ENCODE data around the gene GMDS. TPM values are rescaled to one million over a fixed set of nuclear protein-coding genes. Genes with fewer than 3 reads are reported as not detected.

GMDS gene
- total RNA-seq, 1 experiment from 2014 or later, result 23.6 TPM

DNA sequence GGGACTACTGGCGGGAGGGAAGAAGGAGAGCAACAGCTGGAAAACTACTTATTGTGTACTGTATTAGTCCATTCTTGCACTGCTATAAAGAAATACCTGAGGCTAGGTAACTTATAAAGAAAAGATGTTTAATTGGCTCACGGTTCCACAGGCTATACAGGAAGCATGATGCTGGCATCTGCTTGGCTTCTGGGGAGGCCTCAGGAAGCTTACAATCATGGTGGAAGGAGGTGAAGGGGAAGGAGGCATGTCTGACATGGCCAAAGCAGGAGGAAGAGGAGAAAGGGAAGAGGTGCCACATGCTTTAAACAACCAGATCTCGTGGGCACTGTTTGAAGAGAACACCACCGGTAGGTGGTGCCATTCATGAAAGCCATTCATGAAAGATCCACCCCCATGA, 67.3 kb downstream of the GMDS start:
- no peak for DNase-seq (ENCODE audit: low spot score)

- no peak for DNase-seq (ENCODE audit: low spot score)
Measured at GRCh38 chr6:2175825-2176224, 69.6 kb downstream of the GMDS start.

DNA sequence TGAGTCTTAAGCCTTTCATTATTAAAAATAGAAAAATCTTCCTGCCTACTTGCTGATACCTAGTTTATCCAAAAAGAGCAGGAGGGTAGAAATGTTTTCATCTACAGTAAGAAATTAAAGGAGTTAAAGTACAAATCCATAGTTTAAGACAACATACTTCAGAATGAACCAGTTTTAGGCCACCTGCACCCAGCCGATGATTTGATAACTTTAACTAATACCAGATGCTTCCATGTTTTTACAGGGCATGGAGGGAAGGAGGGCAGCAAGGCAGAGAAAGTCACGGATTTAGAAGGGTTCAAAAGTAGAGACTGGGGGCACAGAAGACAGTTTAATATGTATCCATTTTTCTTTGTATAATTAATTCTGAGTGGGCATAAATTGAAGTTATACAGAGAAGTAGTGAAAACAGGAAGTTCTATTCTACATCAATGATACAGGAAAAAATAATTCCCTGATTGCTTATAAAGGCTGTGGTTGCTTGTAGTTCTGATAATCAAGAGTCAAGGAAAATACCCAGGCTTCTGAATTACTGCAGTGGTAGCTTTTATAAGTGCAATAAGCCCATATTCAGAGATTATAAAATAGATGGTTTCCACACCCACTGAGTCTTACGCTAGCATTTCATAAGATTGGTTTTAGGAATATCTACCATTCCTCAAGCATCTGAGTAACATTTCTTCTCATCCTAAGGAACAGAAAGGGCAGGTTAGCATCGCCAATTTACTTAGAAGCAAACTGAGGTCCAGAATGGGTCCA, 72.0 kb downstream of the GMDS start:
- DNase-seq (ENCODE audit: low spot score), result no peak

GRCh38 chr6:2171728-2172127, 73.7 kb downstream of the GMDS start:
- DNase-seq (ENCODE audit: low spot score), result no peak

DNA sequence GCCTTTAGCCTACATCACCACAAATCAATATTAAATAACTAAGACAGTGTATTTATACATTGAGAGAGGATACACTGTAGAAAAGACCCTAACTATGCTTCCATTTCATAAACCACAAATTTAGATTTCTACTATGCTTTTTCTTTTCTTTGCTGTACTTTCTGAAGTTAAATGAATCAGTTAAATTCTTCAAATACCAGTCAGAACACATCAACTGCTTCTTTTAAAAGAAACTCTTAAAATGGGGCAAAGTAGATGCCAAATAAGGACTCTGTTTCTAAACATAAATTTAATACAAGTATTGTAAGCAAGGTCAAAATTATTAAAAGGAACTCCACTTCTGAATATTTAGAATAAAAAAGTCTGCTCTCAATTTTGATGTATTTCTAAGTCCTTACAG, 76.9 kb downstream of the GMDS start:
- no peak for DNase-seq (ENCODE audit: low spot score)

GRCh38 chr6:2166717-2167116, 78.7 kb downstream of the GMDS start:
- DNase-seq (ENCODE audit: low spot score), result no peak

DNA sequence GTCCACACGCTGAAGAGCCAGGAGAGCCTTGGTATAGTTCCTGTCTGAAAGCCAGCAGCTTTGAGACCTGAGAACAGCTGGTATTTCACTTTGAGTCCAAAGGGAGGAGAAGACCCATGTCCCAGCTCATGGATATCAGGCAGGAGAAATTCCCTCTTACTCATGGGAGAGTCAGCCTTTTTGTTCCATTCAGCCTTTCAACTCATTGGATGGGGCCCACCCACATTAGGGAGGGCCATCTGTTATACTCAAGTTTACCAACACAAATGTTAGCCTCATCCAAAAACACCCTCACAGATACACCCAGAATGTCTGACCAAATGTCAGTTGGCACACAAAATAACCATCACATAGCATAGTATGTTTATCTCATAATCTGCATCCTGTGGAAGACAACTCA, 80.1 kb downstream of the GMDS start:
- no peak for DNase-seq (ENCODE audit: low spot score)

GRCh38 chr6:2164481-2164880, 80.9 kb downstream of the GMDS start:
- no peak for DNase-seq (ENCODE audit: low spot score)

DNA sequence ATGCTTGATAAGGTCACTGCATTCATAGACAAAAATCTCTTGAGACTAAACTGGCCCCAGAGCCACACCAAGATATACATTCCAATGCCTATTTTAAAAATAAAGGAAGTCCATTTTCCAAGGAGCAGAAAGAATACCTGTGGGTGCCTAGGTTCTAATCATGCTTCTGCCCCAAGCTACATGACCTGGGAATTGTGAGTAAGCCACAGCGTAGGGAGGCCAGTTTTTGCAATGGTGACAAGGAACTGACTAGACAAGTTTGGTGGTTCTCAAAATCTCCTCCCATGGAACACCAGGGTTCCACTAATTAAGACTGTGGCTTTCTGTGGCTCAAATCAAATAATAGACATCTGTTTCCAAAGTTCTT, 83.3 kb downstream of the GMDS start:
- no peak for DNase-seq (ENCODE audit: low spot score)

DNA sequence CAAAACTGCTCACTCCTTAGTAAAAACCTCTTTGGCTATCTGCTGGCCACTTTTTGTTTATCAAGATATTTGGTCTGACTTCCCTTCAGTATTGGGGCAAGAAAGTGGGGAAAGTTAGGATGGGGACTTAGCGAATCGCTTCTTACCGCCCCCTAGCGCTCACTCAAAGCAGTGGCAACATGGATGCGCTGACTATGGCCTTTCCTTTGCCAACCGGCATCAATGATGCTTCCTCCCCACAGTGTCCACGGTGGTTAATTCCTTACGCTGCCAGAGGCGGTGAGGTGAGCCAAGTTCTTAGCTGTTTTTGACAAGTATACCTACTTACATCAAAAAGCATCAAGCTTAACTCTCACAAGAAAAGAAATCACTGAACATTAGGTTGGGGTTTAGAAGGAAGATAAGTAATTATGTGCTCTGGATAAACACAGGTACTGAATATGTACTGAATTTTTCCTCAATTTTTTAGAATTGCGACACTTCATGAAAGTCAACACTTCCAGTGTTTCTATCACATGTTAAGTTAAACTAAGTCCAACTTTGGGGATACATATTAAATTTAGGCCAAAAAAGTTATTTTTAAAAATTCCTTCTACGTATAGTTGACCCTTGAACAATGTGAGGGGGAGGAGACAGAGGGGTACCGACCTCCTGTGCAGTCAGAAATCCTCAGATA, 86.7 kb downstream of the GMDS start:
- DNase-seq (ENCODE audit: low spot score), result peak; percentile 53

GRCh38 chr6:2157441-2158127, 87.8 kb downstream of the GMDS start:
- DNase-seq (ENCODE audit: low spot score), result peak; percentile 12

DNA sequence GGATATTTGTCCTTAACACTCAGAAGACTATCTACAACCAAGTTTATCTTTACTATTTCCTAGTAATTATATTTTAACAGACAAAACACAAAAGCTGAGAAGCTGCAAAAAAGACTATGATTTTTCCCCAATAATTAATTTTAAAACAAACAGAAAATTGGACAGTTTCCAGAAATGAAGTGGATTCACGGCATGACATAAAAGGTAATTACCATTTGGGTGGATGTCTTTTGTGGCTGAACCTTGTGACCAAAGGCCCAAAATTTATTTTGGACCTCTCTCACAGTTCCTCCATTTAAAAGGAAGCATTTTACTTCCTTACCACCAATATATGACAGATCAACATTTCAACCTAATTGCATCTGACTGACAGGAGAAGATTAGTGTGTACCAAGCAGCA, 90.2 kb downstream of the GMDS start:
- no peak for DNase-seq (ENCODE audit: low spot score)

GRCh38 chr6:2149361-2150006, 95.9 kb downstream of the GMDS start:
- DNase-seq (ENCODE audit: low spot score), result no peak

GRCh38 chr6:2148748-2149147, 96.7 kb downstream of the GMDS start:
- no peak for DNase-seq (ENCODE audit: low spot score)

GRCh38 chr6:2147766-2148448, 97.5 kb downstream of the GMDS start:
- no peak for DNase-seq (ENCODE audit: low spot score)

DNA sequence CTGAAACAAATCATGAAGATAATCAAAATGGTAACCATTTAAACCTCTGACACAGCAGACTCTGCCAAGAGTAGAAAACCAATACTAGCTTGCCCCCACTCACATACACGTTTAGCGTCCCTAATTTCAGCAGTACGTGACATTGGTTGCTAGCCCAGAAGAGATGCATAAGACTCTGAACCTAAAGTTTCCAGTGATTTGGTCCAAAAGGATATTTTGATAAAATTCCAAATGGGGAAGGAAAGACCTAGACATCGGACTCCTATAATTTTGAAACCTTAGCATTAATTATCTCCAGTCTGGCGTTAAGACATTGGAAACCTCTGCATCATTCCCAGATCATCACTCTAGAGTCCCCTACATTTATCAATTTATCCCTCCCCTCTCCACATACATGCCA, 98.1 kb downstream of the GMDS start:
- no peak for DNase-seq (ENCODE audit: low spot score)

DNA sequence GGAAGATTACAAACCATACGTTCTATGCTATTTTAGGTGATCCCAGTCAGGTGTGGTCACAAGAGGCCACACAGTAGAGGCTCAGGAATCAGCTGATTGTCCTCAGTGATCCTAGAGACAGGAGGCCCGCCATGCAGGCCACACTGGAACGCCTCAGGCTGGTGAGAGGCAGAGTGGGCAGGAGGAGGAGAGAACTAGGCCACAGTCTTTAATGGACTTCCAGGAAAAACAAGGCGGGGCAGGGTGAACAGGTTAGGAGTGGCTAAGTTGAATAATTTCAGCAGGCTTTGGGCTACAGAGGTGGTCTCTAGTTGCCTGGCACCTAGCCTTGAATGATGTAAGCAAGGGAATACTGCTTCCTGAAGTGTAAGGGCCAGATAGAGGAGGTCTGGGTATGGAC, 101.2 kb downstream of the GMDS start:
- DNase-seq (ENCODE audit: low spot score), result no peak

DNA sequence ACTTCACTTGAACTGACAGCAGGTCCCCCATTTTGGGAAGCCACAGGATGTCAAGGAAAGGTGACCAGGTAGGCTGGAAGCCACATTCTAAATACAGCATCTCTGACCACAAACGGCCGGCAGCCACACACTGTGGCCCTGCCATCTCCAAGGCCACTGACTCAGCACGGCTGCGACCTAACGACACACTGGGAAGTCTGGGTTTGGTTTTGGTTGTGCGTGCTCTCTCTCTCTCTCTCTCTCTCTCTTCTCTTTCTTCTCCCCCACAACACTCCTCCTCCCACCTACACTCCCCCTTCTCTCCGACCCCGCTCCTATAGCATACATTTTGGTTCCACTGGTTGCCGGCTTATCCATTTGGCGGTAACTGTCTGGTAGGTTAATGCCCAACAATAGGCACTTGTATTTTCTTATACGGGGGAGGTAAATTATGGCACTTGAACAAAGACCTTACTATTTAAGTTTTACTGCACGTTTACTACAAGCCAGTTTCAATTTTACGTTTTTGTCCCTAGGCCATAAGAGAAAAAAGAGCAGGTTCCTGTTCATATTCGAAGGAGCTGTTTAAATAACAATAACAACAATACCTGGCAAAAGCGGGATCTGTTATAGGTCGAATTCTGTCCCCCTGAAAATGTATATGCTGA, 103.6 kb downstream of the GMDS start:
- DNase-seq (ENCODE audit: low spot score), result no peak

GRCh38 chr6:2140438-2141128, 104.8 kb downstream of the GMDS start:
- no peak for DNase-seq (ENCODE audit: low spot score)

DNA sequence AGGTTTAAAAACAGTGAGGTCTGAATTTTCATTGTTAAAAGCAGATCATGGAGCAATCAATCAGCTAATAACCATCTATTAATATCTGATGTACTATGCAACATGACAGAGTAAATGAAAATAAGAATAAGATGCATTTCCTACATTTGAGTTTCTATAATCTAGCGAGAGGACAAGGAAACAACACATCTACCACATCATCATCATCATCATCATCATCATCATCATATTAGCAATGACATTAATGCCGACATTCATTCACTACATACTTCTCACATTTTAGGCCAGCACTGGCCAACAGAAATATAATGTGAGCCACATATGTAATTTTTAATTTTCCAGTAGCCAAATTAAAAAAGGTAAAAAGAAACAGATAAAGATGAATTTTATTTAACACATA, 110.0 kb downstream of the GMDS start:
- no peak for DNase-seq (ENCODE audit: low spot score)

DNA sequence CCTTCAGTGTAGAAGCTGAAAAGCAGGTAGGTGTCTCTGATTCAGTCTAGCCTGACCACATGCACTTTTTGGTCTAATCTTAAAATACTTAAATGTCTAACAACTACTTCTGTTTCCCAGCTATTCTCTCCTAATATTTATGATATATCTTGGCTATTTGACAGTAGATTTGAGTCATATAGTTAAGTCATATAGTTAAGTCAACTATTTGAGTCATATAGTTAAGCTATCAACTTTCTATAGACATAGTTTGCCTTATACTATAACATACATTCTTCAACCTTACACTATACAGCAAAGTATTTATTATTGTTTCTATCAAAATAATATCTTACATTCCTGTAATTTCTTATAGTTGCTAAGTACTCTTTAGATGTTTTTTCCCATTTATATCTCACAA, 110.9 kb downstream of the GMDS start:
- no peak for DNase-seq (ENCODE audit: low spot score)
